GM12878 (cell line): Measurements from ENCODE around the gene TIMP3. TPM values are rescaled to one million over a fixed set of nuclear protein-coding genes. Genes with fewer than 3 reads are reported as not detected.

Experiments
- ATAC-seq: fragments of 200-7000 bp; cut with Tn5 transposase; 3 replicates; pipeline ENCODE4 v1.9.1; 2020; ENCODE audit warnings: mild to moderate bottlenecking, moderate library complexity
- BruUV-seq: library from RNA; stranded (reverse); fragments of 400-500 nt; replicated peaks from 2 replicates; lab custom pipeline; 2021; lab: Mats Ljungman, UMichigan
- CTCF ChIA-PET: fragments of 300-600 bp; sonication (Branson Sonifier 250); formaldehyde crosslinking; extraction: SDS; loops from one replicate; lab custom pipeline; 2021; ENCODE audit warnings: inconsistent platforms; lab: Yijun Ruan, JAX
- POLR2A ChIA-PET: fragments of 350-600 bp; formaldehyde crosslinking; extraction: SDS; loops from one replicate; lab custom pipeline; 2021; ENCODE audit warnings: inconsistent platforms; lab: Charles Lee
- RAD21 ChIA-PET: fragments of 300-600 bp; sonication (Branson Sonifier 250); formaldehyde crosslinking; loops from one replicate; lab custom pipeline; 2023; ENCODE audit warnings: antibody characterized with exemption; ENCODE audit not compliant: unreplicated experiment; lab: Charles Lee
- SMC1A ChIA-PET: fragments of 300-600 bp; sonication (Branson Sonifier 250); formaldehyde crosslinking; loops from one replicate; lab custom pipeline; 2023; ENCODE audit not compliant: unreplicated experiment, uncharacterized antibody; lab: Charles Lee
- DNase-seq: peaks from one replicate; pipeline ENCODE4 v3.0.0-alpha.2; 2011; ENCODE audit warnings: low read depth, low spot score
- FAIRE-seq: peaks from 3 replicates; lab custom pipeline; 2011; peaks lifted over from hg19 to GRCh38; lab: Jason Lieb, UNC
- H2AFZ ChIP-seq: 2 replicates; pipeline ENCODE4 v1.6.0; 2011; ENCODE audit warnings: low read depth, low read length, control low read depth; ENCODE audit not compliant: control insufficient read depth
- H3K27ac ChIP-seq: 2 replicates; pipeline ENCODE4 v1.5.1; 2011; ENCODE audit warnings: control low read depth; ENCODE audit not compliant: control insufficient read depth, insufficient read depth
- H3K27me3 ChIP-seq, 2 experiments: replicated peaks in 1 of 2; 2 replicates each; pipeline versions ENCODE4 v1.6.0 to v1.6.1; 2011; ENCODE audit warnings: low read length in 1 of 2; ENCODE audit not compliant: control insufficient read depth in 2 of 2, insufficient read depth in 2 of 2
- H3K36me3 ChIP-seq, 2 experiments: 2 replicates each; pipeline ENCODE4 v1.5.1; 2011; ENCODE audit warnings: low read length in 1 of 2; ENCODE audit not compliant: control insufficient read depth in 2 of 2, insufficient read depth in 2 of 2
- H3K4me1 ChIP-seq: 2 replicates; pipeline ENCODE4 v1.6.1; 2011; ENCODE audit warnings: mild to moderate bottlenecking, low read length, moderate library complexity, mixed read lengths; ENCODE audit not compliant: control insufficient read depth, insufficient read depth
- H3K4me2 ChIP-seq: 2 replicates; pipeline ENCODE4 v1.6.0; 2011; ENCODE audit warnings: control low read depth; ENCODE audit not compliant: control insufficient read depth, insufficient read depth
- H3K4me3 ChIP-seq: fragments of 200-600 bp; sonication (generic); 2 replicates; pipeline ENCODE4 v1.5.1; 2016
- H3K79me2 ChIP-seq: 2 replicates; pipeline ENCODE4 v1.6.0; 2011; ENCODE audit warnings: low read length; ENCODE audit not compliant: control insufficient read depth, insufficient read depth
- H3K9ac ChIP-seq: 2 replicates; pipeline ENCODE4 v1.8.0; 2011; ENCODE audit warnings: low read length, control low read depth, mixed read lengths; ENCODE audit not compliant: control insufficient read depth, insufficient read depth
- H3K9me3 ChIP-seq: replicated peaks from 3 replicates; pipeline ENCODE4 v1.5.1; 2011; ENCODE audit warnings: mild to moderate bottlenecking, low read length; ENCODE audit not compliant: control insufficient read depth, insufficient read depth
- H4K20me1 ChIP-seq: 2 replicates; pipeline ENCODE4 v1.6.0; 2011; ENCODE audit not compliant: control insufficient read depth, insufficient read depth
- DPF2 ChIP-seq: fragments of 450-650 bp; IDR thresholded peaks from 2 replicates; pipeline ENCODE4 v1.6.1; 2017; ENCODE audit warnings: mild to moderate bottlenecking
- SRF ChIP-seq, 2 experiments: IDR thresholded peaks; 2 replicates each; pipeline ENCODE4 v1.6.1; 2011; ENCODE audit warnings: low read depth in 2 of 2, low read length in 2 of 2, mild to moderate bottlenecking in 1 of 2, moderate library complexity in 1 of 2
- TAF1 ChIP-seq: IDR thresholded peaks from 2 replicates; pipeline ENCODE4 v1.6.1; 2011; ENCODE audit warnings: mild to moderate bottlenecking, low read depth, low read length, borderline replicate concordance
- WGBS: methylation state at CpG from one replicate; pipeline ENCODE4 v1.1.6; 2016; ENCODE audit warnings: low lambda C conversion rate; ENCODE audit not compliant: insufficient replicate concordance, insufficient coverage; ENCODE audit errors: missing lambda C conversion rate; 5-methylcytosine and 5-hydroxymethylcytosine counted together
- in situ Hi-C: fragments of 300-500 bp; cut with MboI; formaldehyde crosslinking; loops from 9 replicates; pipeline ENCODE4 v1.14.3; 2018; ENCODE audit warnings: mixed read lengths
- intact Hi-C: fragments of 100-400 bp; cut with micrococcal nuclease; formaldehyde crosslinking; loops from one replicate; pipeline ENCODE4 v1.14.2; 2022; ENCODE audit not compliant: unreplicated experiment
- polyA plus RNA-seq, 11 experiments: library from polyadenylated mRNA; depleted of rRNA in 4 of 11; unstranded in 6 of 11; stranded (reverse) in 5 of 11; fragments of >200 nt; fragmentation: Nextera tagmentation in 4 of 11; fragmentation: Illumina TruSeq in 1 of 11; extraction: Ambion mirVana in 4 of 11; extraction: Trizol in 1 of 11; gene quantifications; 1 replicate in 1 of 11; 2 replicates in 10 of 11; pipeline versions ENCODE4 v1.2.1 to v1.2.3, GENCODE V29; 2011 to 2016; ENCODE audit warnings: inconsistent platforms in 2 of 11, missing spikeins in 2 of 11, low read depth in 1 of 11
- total RNA-seq, 4 experiments: library from RNA; depleted of rRNA in 3 of 4; stranded (reverse); fragments of >200 nt in 3 of 4; fragmentation: Illumina TruSeq in 1 of 4; extraction: Trizol in 1 of 4; gene quantifications; 2 replicates each; pipeline versions ENCODE4 v1.2.1 to v1.2.3, GENCODE V29; 2013 to 2021
- TF ChIP-seq, protein P1 (sequence below): fragments of 450-650 bp; IDR thresholded peaks from 2 replicates; pipeline ENCODE4 v1.6.1; 2017; ENCODE audit warnings: mild to moderate bottlenecking, low read depth, inconsistent platforms; ENCODE audit not compliant: poor library complexity, severe bottlenecking
- TF ChIP-seq, protein P2 (sequence below): fragments of 450-650 bp; IDR thresholded peaks from 2 replicates; pipeline ENCODE4 v1.6.1; 2017; ENCODE audit warnings: low read depth, mild to moderate bottlenecking, moderate library complexity
- TF ChIP-seq, protein P3 (sequence below), 3 experiments: IDR thresholded peaks in 2 of 3; conservative IDR thresholded peaks in 1 of 3; 2 replicates each; pipeline ENCODE4 v1.5.1; 2011; ENCODE audit warnings: low read depth in 3 of 3, low read length in 3 of 3, mild to moderate bottlenecking in 3 of 3, control low read depth in 2 of 3, moderate library complexity in 2 of 3, inconsistent platforms in 1 of 3, mixed read lengths in 1 of 3; ENCODE audit not compliant: control insufficient read depth in 2 of 3, insufficient read depth in 1 of 3; ENCODE audit errors: extremely low read depth in 1 of 3

TIMP3 gene
- total and polyA plus RNA-seq, 10 of the 15 experiments (the other 5 are each of a cell fraction or from before 2014, with no cell fraction given) = 0.01 to 0.74 (median 0.27) TPM; not detected in 5

DNA sequence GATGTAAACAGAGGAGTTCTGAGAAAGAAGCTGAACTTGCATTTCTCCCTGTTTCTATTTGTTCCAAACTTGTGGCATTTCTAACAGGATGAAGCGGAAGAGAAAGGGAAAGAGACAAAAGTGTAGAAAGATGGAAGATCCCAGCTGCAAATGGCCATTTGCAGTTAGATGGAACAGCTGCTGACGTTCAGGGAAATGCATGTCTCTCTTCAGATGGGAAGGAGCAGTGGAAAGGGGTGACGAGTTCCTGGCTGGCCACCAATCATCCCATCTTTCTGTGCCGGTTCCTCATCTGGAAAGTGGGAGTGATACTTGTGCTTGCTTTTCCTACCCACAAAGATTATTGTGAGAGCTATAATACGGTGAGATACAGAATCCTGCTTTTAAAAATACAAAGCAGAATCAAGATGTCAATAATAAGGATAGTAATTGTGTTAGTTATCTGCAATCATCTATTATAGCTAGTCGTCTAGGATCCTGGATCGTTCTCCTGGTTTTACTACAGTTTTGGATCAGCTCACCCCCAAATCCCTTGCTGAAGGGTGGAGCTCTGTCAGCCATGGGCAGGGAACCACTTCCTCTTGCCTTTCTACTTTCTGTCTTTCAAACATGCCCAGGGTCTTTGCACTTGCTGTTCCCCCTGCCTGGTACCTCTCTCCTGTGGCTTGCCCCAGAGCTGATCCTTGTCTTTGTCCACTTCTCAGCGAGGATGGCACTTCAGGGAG is 1.2 kb upstream of the TIMP3 start:
- BruUV-seq = no TSS peak
- Histone ChIP-seq H3K4me2 (no peak overlapping the region), H3K9ac (no peak overlapping the region), H3K4me3 (no peak overlapping the region), H3K79me2 (no peaks in the 10 kb centered on the region), H3K9me3 (no peaks in the 10 kb centered on the region), H3K27ac (no peak overlapping the region), H2AFZ (no peak overlapping the region), H4K20me1 (no peaks in the 10 kb centered on the region), H3K36me3 (no peaks in the 10 kb centered on the region), H3K27me3 (peaks cover 4 to 5% of the 10 kb centered on the region in 2 experiments; a peak in 3 of 4 replicates), H3K4me1 (no peaks in the 10 kb centered on the region)
- in situ Hi-C loops = no loop called here
- CTCF ChIA-PET = interaction anchor here (0.6 to 0.8 kb wide), 2 partner anchors 81 to 271 kb away, joined by 3 read pairs; no protein-coding TSS in a partner anchor
- SMC1A ChIA-PET = no interaction called here
- WGBS = 17% methylated on average over 8 of the region's 8 CpGs
- POLR2A ChIA-PET = no interaction called here
- DNase-seq (no peak), ATAC-seq (no peak), FAIRE-seq (no peak)
- RAD21 ChIA-PET = no interaction called here
- intact Hi-C loops = no loop called here
- no peak for TF ChIP-seq DPF2
- TF ChIP-seq, protein P1, sequence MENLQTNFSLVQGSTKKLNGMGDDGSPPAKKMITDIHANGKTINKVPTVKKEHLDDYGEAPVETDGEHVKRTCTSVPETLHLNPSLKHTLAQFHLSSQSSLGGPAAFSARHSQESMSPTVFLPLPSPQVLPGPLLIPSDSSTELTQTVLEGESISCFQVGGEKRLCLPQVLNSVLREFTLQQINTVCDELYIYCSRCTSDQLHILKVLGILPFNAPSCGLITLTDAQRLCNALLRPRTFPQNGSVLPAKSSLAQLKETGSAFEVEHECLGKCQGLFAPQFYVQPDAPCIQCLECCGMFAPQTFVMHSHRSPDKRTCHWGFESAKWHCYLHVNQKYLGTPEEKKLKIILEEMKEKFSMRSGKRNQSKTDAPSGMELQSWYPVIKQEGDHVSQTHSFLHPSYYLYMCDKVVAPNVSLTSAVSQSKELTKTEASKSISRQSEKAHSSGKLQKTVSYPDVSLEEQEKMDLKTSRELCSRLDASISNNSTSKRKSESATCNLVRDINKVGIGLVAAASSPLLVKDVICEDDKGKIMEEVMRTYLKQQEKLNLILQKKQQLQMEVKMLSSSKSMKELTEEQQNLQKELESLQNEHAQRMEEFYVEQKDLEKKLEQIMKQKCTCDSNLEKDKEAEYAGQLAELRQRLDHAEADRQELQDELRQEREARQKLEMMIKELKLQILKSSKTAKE = no peak
- TF ChIP-seq, protein P2, sequence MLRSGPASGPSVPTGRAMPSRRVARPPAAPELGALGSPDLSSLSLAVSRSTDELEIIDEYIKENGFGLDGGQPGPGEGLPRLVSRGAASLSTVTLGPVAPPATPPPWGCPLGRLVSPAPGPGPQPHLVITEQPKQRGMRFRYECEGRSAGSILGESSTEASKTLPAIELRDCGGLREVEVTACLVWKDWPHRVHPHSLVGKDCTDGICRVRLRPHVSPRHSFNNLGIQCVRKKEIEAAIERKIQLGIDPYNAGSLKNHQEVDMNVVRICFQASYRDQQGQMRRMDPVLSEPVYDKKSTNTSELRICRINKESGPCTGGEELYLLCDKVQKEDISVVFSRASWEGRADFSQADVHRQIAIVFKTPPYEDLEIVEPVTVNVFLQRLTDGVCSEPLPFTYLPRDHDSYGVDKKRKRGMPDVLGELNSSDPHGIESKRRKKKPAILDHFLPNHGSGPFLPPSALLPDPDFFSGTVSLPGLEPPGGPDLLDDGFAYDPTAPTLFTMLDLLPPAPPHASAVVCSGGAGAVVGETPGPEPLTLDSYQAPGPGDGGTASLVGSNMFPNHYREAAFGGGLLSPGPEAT = no peak
- TF ChIP-seq SRF (IDR thresholded peaks at IDR 0.05; ENCODE audit: low read depth in 2 of 2, low read length in 2 of 2) = no peak
- no peak for TF ChIP-seq TAF1
- TF ChIP-seq, protein P3, sequence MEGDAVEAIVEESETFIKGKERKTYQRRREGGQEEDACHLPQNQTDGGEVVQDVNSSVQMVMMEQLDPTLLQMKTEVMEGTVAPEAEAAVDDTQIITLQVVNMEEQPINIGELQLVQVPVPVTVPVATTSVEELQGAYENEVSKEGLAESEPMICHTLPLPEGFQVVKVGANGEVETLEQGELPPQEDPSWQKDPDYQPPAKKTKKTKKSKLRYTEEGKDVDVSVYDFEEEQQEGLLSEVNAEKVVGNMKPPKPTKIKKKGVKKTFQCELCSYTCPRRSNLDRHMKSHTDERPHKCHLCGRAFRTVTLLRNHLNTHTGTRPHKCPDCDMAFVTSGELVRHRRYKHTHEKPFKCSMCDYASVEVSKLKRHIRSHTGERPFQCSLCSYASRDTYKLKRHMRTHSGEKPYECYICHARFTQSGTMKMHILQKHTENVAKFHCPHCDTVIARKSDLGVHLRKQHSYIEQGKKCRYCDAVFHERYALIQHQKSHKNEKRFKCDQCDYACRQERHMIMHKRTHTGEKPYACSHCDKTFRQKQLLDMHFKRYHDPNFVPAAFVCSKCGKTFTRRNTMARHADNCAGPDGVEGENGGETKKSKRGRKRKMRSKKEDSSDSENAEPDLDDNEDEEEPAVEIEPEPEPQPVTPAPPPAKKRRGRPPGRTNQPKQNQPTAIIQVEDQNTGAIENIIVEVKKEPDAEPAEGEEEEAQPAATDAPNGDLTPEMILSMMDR (IDR thresholded peaks at IDR 0.05 in 2 of 3, conservative IDR thresholded peaks at IDR 0.05 in 1 of 3; ENCODE audit: control insufficient read depth in 2 of 3, extremely low read depth in 1 of 3, insufficient read depth in 1 of 3, low read depth in 3 of 3, low read length in 3 of 3) = no peak
